Cardiac ventricle fibroblast (primary cell): ENCODE measurements around the gene F12. TPM values are rescaled to one million over a fixed set of nuclear protein-coding genes. Genes with fewer than 3 reads are reported as not detected.

Experiments
- total RNA-seq: library from RNA; depleted of rRNA; stranded (reverse); fragments of >200 nt; gene quantifications from 2 replicates; pipeline ENCODE4 v1.2.3, GENCODE V29; 2015

Gene F12
- 0.44 and 0.49 TPM in 2 replicates for total RNA-seq

DNA sequence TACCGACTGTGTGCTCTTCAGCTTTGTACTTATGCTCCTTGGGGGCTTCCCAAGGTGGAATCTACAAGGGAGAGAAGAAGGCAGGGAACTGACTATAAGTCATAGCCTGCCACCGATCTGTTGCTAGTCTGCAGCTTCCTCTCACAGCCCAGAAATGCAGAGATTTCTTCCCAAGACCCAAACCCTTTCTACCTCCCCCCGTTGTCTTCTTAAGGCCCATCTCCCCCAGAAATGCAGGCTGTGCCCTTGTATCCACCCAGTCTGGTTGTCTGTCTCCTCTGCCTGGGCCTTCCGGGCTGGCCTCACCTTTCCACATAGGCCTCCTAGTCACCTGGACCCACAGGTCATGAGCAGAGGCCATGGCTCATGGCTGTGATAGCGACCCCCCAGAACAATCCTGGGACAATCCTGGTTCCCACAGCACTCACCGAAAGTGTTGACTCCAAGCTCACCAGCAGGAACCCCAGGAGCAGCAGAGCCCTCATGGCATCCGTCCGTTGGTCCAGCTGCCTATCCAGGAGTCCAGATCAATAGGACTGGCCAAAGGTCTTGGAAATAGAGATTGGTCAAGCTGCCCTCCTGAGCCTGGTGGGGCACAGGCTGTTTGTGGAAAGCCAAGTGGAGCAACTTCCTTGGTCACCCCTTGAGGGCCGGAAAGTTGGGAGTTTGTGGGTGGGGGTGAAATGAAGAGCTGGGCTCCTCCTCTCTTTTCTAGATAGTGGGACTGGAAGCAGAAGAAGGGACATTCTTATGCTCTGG, at the start of gene F12:
TSS of gene F12 (minus strand) at position 522 of the 759 bp plus-strand sequence. CDS start at position 485, 37 bp downstream.

GRCh38 chr5:177446200-177447065, 37.1 kb upstream of the F12 start, which contains the start of gene PRR7:
PRR7 (plus strand) TSS chr5:177446814; CDS start chr5:177455068, 8,254 bp downstream.

GRCh38 chr5:177426566-177427210, 17.3 kb upstream of the F12 start, which contains the start of gene GRK6:
GRK6 (plus strand) TSS chr5:177426676; CDS start chr5:177426846, 170 bp downstream.

DNA sequence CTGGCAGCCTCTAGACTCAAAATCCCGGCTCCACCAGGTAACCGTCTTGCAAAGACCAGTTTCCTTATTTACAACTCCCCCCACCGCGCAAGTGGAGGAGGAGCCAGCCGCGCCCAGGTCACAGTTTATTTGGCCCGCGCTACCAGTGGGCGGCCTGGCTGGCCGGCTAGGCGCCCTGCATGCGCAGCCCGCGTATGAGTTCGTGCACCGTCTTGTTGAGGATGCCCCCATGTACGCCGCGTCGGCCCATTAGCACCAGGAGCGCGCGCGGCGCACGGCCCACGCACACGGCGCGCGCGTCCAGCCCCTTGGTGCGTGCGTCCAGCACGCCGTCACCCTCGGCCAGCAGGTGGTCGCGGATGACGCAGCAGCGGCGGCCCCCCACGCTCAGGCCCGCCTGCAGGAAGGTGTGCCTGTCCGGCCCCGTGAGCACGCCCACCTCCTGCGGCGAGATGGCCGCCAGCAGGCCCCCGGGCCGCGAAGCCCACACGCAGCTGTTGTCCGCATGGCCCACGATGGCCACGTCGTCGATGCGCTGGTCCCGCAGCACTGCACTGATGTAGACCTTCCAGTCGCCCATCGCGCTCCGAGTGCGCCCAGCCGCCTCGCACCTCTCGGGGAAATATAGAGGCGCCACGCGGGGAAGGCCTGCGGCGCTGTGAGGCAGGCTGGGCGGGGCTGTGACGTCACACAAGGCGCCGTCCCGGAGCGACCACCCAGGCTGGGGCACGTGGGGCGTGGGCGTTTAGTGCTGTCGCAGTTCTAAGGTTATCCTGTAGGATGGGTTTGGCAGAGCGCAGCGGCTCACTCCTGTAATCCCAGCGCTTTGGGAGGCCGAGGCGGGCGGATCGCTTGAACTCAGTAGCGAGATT, 9.1 kb downstream of the F12 start, which contains the start of gene PFN3:
TSS of gene PFN3 (minus strand) at position 665 of the 872 bp plus-strand sequence. CDS start at position 580, 85 bp downstream.

GRCh38 chr5:177384134-177384533, 25.2 kb downstream of the F12 start, which contains the start of gene SLC34A1:
SLC34A1 (plus strand) TSS chr5:177384434; CDS start chr5:177385742, 1,308 bp downstream.

DNA sequence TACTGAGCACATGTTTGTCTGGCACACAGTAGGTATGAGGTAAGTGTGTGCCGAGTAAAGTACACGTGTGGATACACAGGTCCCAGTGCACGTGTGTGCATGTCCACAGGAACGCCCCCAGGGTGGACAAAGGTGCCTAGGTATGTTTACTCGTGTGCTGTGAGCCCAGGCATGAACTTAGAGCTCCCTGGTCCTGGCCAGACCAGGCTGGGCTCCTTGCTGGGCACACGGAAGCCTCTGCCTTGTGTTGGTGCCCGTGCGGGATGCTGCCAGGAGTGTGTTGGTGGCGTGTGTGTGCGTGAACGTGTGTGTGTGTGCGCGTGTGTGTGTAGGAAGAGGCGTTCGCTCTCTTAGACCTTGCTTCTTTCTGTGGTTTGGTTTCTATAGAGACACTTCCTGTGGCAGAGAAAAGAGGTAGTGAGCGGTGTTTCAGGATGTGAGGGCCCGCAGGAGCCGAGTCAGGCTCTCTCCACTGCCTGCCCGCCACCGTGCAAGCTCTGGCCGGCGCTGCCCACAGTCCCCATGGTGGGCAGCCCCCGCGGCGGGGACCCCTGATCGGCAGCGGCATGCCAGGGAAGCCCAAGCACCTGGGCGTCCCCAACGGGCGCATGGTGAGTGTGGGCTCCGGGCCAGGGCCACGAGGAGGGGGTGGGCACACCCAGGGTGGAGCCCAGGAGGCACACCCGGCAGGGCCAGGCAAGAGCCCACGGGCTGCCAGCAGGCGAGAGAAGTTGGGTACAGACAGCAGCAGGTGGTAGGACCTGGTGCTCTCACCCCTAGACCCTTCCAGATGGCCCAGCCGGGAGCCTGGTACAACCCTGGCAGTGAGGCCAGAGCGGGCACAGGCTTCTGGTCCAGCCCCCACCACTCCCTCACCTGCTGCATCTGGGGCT, 51.7 kb downstream of the F12 start, which contains the start of gene RGS14:
TSS of gene RGS14 (plus strand) at position 466 of the 893 bp plus-strand sequence. CDS start at position 567, 101 bp downstream.

Other genes starting within 250 kb of the F12 start
- gene RAB24, start 105.8 kb downstream of the F12 start, total RNA-seq = 44.0 and 47.7 TPM in 2 replicates
- gene PRELID1, start 105.8 kb downstream of the F12 start, total RNA-seq = 57.3 and 63.5 TPM in 2 replicates
- 10.5 and 16.7 TPM in 2 replicates for gene MXD3, start 97.7 kb downstream of the F12 start, total RNA-seq
- 302 and 370 TPM in 2 replicates for gene LMAN2, start 57.9 kb downstream of the F12 start, total RNA-seq
- 9.9 and 34.2 TPM in 2 replicates for gene RGS14, start 51.6 kb downstream of the F12 start, total RNA-seq
- gene SLC34A1, start 25.1 kb downstream of the F12 start, total RNA-seq = not detected in 2 replicates
- gene PFN3, start 8.9 kb downstream of the F12 start, total RNA-seq = not detected in 2 replicates
- 9.5 and 14.7 TPM in 2 replicates for gene GRK6, start 17.1 kb upstream of the F12 start, total RNA-seq
- 26.0 and 30.6 TPM in 2 replicates for gene PRR7, start 37.2 kb upstream of the F12 start, total RNA-seq
- 86.3 and 93.7 TPM in 2 replicates for gene DBN1, start 64.1 kb upstream of the F12 start, total RNA-seq
- 96.1 and 124 TPM in 2 replicates for gene PDLIM7, start 88.0 kb upstream of the F12 start, total RNA-seq
- gene DOK3, start 100.3 kb upstream of the F12 start, total RNA-seq = 0.44 and 2.1 TPM in 2 replicates
- gene DDX41, start 107.4 kb upstream of the F12 start, total RNA-seq = 113 and 114 TPM in 2 replicates
- gene FAM193B, start 145.0 kb upstream of the F12 start, total RNA-seq = 31.7 and 33.3 TPM in 2 replicates
- 191 and 212 TPM in 2 replicates for gene TMED9, start 182.6 kb upstream of the F12 start, total RNA-seq
- gene B4GALT7, start 190.6 kb upstream of the F12 start, total RNA-seq = 26.5 and 30.3 TPM in 2 replicates